NCI-H2196 treated with DMSO at 0.1 percent for 48 hours (cell line): ENCODE results near the gene CD82.
A peak's percentile ranks its signal among the peaks of the same experiment; 100 is the strongest.
"Not testable (repeated sequence)": the region's sequence is repeated elsewhere in the genome, so short reads cannot be mapped to it uniquely, and the experiment has no call there.

Experiments
- DNase-seq: peaks from one replicate; lab custom pipeline; 2025; ENCODE audit not compliant: unreplicated experiment; lab: John Stamatoyannopoulos, UW

Gene CD82

DNA sequence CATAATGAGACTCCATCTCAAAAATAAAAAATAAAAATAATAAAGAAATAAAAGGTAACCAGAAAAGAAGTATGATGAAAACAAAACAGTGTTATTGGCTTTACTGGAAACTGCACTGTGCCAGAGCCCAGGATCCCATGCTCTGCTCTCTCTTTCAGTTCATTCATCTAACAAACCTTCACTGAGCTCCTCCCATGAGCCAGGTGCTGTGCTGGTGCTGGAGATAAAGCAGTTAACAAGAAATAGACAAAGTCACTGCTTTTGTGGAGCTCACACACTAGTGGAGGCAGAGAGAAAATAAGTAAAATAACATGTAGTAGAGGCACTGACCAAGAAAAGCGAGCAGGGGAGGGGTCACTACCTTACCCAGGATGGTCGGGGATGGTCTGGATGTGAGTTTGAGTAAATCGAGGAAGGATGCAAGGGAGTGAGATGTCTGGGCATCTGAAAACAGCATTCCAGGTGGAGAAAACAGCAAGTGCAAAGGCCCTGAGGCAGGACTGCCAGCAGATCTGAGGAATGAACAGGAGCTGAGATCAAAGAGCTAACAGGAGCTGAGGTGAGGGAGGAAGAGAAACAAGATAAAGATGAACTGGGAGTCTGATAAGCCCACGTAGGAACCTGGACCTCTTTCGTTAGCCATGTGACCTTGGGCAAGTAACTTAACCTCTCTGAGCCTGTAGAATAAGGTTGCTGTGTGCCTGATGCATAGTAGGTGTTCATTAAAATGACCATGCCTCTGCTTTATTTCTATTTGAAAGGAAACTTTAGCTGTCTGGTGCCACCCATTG, 31.3 kb upstream of the CD82 start:
- DNase-seq, result no peak

DNA sequence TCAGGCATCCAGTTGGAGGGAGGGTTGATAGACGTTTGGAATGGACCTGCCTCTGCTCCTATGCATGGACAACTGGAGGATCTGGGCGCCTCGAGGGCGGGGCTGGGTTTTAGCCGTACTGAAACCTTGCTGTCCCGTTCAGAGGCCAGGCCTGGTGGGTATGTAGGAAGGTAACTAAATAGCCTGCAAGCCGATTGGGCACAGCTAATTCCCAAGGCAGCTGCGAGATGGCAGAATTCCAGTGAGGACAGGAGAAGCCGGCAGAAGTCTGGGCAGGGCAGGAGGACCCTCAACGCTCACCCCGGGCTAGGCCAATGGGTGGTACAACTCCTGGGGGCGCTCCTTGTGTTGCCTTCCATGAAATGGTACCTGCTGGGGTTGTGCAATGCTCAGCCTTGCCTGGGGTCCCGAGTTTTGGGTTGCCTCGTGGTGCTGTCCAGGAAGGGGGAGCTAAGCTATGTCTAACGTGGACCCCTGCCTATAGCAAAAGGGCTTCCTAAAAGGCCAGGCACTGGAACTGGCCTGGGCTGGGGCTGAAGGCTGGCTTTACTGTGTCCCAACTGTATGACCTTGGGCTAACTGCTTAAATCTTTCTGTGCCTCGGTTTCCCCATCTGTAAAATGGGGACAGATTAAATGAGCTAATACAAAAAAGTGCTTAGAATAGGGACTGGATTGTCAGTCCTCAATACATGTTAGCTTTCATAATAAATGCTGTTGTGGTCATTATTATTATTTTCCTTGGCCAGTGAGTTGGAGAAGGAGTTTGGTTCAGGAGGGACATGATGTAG, 30.1 kb upstream of the CD82 start:
- no peak for DNase-seq

- DNase-seq, result no peak
Measured at GRCh38 chr11:44536788-44537516, 28.5 kb upstream of the CD82 start.

DNA sequence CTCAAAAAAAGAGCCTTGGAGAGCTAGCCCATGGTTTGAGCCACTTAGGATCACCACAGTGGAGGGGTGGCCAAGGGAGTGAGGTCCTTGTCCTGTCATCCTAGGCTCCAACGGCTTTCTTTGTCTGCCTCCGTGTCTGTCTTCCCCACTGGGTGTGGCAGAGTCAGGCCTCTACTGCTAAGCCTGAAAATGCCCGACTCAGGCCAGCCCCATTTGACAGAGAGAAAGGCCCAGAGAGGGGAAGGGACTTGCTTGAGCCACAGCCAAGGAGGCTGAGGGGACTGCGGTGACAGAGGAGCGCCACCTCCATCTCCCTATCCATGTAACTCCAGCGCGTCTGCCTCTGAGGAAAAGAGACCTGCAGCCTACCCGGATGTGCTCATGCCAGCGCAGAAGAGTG, 27.8 kb upstream of the CD82 start:
- no peak for DNase-seq

GRCh38 chr11:44538375-44539054, 26.9 kb upstream of the CD82 start:
- peak; percentile 61 for DNase-seq

GRCh38 chr11:44539971-44540370, 25.5 kb upstream of the CD82 start:
- DNase-seq, result peak; percentile 7

GRCh38 chr11:44540667-44541066, 24.8 kb upstream of the CD82 start:
- DNase-seq, result no peak

DNA sequence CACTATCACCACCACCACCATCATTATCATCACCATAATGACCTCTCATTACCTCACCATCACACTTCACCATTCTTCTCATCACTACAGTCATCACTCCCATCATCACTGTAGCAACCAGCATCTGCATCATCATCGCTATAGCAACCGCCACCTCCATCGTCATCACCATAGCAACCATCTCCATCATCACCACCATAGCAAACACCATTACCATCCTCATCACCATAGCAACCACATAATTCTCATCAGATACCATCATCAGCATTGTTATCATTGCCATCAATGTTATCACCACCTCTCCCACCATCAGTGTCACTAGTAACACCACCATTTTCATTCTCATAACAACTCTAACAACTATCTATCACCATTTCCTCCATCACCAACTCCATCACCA, 23.1 kb upstream of the CD82 start:
- DNase-seq, result peak; percentile 11

DNA sequence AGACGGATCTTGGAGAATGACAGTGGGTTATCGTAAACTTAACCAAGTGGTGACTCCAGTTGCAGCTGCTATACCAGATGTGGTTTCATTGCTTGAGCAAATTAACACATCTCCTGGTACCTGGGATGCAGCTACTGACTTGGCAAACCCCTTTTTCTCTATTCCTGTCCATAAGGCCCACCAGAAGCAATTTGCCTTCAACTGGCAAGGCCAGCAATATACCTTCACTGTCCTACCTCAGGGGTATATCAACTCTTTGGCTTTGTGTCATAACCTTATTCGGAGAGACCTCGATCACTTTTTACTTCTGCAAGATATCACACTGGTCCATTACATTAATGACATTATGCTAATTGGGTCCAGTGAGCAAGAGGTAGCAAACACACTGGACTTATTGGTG, 18.5 kb upstream of the CD82 start:
- not testable (repeated sequence) for DNase-seq

- DNase-seq, result not testable (repeated sequence)
Measured at GRCh38 chr11:44547534-44547933, 17.9 kb upstream of the CD82 start.

- no peak for DNase-seq
Measured at GRCh38 chr11:44548032-44548695, 17.3 kb upstream of the CD82 start.

DNA sequence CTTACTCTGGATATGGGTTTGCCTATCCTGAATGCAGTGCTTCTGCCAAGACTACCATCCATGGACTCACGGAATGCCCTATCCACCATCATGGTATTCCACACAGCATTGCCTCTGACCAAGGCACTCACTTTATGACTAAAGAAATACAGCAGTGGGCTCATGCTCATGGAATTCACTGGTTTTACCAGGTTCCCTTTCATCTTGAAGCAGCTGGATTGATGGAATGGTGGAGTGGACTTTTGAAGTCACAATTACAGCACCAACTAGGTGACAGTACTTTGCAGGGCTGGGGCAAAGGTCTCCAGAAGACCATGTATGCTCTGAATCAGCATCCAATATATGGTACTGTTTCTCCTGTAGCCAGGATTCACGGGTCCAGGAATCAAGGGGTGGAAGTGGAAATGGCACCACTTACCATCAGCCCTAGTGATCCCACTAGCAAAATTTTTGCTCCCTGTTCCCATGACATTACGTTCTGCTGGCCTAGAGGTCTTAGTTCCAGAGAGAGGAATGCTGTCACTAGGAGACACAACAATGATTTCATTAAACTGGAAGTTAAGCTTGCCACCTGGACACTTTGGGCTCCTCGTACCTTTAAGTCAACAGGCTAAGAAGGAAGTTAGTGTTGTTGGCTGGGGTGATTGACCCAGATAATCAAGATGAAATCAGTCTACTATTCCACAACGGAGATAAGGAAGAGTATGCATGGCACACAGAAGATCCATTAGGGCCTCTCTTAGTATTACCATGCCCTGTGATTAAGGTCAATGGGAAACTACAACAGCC, 16.3 kb upstream of the CD82 start:
- DNase-seq, result not testable (repeated sequence)

DNA sequence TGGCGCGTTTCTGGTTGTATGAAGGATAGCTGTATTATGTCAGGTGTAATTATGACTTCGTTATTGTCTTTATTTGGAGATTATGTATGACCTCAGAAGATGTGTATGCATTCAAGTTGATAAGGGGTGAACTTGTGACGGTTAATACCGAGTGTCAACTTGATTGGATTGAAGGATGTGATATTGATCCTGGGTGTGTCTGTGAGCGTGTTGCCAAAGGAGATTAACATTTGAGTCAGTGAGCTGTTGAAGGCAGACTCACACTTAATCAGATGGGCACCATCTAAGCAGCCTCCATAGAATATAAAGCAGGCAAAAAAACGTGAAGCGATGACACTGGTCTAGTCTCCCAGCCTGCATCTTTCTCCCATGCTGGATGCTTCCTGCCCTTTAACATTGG, 15.3 kb upstream of the CD82 start:
- DNase-seq, result no peak

DNA sequence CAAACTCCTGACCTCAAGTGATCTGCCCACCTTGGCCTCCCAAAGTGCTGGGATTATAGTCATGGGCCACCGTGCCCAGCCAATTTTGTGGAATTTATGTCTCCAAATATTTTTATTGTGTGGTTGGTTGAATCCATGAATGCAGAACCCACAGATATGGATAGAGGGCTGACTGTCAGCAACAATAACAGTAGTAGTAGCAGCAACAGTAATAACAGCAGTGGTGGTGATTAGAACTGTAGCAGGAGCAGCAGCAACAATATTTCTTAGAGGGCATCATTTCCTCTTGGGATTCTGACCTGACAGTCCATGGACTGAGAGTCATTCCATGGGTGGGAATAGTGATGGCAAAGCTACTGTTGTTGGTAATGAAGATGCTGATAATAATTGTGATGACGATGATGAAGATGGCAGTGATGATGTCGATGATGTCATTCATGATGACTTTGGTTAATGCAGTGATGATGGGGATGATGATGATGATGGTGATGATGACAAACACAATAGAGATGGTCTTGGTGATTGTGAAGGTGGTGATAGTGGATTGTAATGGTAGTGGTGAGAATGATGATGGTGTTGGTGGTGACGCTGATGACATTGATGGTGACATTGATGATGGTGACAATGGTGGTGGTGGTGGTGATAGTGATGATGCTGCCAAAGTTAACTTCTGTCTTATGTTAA, 13.9 kb upstream of the CD82 start:
- no peak for DNase-seq

- no peak for DNase-seq
Measured at GRCh38 chr11:44555031-44555800, 10.2 kb upstream of the CD82 start.

- peak; percentile 39 for DNase-seq
Measured at GRCh38 chr11:44556735-44557409, 8.6 kb upstream of the CD82 start.

DNA sequence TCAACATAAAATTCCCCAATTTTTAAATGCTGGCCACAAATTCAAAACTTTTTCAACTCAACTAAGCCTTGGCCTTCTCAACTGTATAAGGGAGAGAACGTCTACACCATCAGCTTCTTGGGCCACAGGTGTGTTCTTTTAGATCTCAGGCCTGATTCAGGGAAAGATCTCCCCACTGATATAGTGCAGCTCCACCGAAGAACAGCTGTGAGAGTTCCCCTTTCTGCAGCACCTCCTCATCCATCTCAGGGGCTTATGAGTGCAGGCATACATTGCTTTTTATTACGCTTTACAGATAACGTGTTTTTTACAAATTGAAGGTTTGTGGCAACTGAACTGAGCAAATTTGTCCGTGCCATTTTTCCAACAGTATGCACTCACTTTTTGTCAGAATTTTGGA, 8.0 kb upstream of the CD82 start:
- DNase-seq, result no peak
